ENCODE measurements around the gene ARHGEF6.

GRCh38 chrX:136636121-136636520 lies 144.6 kb downstream of the ARHGEF6 start:
- TF ChIP-seq CTCF (IDR thresholded peaks at IDR 0.05) (no peak), POLR2A (IDR thresholded peaks at IDR 0.05) (no peak)

Measured in right lobe of liver (tissue), 4 donors.